GM18909 (cell line): ENCODE measurements around the gene SCAF11.
"Not testable (repeated sequence)": the region's sequence is repeated elsewhere in the genome, so short reads cannot be mapped to it uniquely, and the experiment has no call there.

Experiments used
- ATAC-seq: cut with Tn5 transposase; IDR thresholded peaks from one replicate; pipeline ENCODE4 v1.9.1; 2021; ENCODE audit warnings: mild to moderate bottlenecking; ENCODE audit not compliant: unreplicated experiment, poor library complexity

Gene SCAF11, protein sequence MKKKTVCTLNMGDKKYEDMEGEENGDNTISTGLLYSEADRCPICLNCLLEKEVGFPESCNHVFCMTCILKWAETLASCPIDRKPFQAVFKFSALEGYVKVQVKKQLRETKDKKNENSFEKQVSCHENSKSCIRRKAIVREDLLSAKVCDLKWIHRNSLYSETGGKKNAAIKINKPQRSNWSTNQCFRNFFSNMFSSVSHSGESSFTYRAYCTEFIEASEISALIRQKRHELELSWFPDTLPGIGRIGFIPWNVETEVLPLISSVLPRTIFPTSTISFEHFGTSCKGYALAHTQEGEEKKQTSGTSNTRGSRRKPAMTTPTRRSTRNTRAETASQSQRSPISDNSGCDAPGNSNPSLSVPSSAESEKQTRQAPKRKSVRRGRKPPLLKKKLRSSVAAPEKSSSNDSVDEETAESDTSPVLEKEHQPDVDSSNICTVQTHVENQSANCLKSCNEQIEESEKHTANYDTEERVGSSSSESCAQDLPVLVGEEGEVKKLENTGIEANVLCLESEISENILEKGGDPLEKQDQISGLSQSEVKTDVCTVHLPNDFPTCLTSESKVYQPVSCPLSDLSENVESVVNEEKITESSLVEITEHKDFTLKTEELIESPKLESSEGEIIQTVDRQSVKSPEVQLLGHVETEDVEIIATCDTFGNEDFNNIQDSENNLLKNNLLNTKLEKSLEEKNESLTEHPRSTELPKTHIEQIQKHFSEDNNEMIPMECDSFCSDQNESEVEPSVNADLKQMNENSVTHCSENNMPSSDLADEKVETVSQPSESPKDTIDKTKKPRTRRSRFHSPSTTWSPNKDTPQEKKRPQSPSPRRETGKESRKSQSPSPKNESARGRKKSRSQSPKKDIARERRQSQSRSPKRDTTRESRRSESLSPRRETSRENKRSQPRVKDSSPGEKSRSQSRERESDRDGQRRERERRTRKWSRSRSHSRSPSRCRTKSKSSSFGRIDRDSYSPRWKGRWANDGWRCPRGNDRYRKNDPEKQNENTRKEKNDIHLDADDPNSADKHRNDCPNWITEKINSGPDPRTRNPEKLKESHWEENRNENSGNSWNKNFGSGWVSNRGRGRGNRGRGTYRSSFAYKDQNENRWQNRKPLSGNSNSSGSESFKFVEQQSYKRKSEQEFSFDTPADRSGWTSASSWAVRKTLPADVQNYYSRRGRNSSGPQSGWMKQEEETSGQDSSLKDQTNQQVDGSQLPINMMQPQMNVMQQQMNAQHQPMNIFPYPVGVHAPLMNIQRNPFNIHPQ (N-terminal part only)

DNA sequence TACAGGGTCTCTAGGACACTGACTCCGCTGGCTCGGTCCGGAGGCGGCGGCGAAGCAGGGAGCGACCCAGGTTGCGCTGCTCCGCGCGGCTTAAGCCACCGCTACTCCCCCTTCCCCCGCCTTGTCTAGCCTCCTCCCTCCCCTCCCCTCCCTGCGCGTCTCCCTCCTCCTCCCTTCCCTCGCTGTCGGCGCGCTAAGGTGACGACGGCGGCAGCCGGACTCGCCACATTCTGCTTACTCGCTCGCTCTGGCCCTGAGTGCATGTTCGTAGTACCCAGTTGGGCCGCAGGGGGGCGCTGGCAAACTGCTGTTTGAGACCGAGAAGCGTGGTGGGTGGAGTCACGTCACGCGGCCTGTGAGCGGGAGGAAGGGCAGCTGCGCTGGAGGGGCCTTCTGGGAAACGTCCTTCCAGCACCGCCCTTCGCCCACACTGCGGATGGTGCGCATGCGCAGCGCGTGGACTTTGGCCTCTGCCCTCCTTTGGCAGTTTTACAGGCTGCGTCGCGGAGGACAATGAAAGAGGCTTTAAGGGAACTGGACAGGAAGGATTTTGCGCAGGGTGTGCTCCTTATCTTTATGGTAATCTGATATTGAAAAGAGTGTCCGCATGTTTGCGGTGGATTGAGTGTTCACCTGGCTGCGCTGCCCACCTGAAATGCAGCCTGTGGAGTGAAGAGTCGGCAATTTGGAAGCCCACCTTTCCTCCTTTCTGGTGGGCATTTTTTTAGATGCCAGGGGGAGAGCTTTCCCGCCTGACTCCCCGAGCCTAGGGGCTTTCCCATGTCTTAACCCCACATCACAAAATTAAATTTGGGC, at the start of gene SCAF11:
Gene SCAF11 (minus strand): TSS at position 107 of the 816 bp plus-strand sequence. CDS start 26,407 bp downstream, outside the sequence.
- peak; percentile 72 for ATAC-seq

DNA sequence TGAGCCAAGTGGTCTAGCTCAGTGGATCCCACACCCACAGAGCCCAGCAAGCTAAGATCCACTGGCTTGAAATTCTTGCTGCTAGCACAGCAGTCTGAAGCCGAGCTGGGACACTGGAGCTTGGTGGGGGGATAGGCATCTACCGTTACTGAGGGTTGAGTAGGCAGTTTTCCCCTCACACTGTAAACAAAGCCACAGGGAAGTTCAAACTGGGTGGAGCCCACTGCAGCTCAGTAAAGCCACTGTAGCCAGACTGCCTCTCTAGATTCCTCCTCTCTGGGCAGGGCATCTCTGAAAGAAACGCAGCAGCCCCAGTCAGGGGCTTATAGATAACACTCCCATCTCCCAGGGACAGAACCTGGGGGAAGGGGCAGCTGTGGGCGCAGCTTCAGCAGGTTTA, 46.7 kb upstream of the SCAF11 start:
- not testable (repeated sequence) for ATAC-seq

DNA sequence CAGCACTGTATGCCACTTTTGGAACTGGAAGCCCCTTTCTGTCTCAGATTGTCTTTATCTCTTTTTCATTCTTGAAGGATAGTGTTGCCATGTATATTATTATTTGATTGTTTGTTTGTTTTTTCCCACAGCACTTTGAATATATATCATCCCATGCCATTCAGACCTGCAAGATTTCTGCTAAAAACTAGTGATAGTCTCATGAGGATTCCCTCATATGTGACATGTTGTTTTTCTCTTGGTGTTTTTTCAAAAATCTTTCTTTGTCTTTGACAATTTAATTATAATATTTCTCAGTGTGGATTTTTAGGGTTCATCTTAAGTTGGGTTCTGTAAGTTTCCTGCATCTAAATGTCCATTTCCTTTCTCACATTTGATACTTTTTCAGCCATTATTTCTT, 36.8 kb upstream of the SCAF11 start:
- no peak for ATAC-seq

GRCh38 chr12:46024099-46024498, 33.7 kb upstream of the SCAF11 start:
- ATAC-seq, result no peak

GRCh38 chr12:46020768-46021167, 30.4 kb upstream of the SCAF11 start:
- no peak for ATAC-seq

DNA sequence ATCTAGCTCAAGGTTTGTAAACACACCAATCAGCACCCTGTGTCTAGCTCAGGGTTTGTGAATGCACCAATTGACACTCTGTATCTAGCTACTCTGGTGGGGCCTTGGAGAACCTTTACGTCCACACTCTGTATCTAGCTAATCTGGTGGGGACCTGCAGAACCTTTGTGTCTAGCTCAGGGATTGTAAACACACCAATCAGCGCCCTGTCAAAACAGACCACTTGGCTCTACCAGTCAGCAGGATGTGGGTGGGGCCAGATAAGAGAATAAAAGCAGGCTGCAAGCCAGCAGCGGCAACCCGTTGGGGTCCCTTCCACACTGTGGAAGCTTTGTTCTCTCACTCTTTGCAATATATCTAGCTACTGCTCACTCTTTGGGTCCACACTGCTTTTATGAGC, 28.3 kb upstream of the SCAF11 start:
- not testable (repeated sequence) for ATAC-seq

- ATAC-seq, result not testable (repeated sequence)
These were observed 27.5 kb upstream of the SCAF11 start for GRCh38 chr12:46017866-46018375.

DNA sequence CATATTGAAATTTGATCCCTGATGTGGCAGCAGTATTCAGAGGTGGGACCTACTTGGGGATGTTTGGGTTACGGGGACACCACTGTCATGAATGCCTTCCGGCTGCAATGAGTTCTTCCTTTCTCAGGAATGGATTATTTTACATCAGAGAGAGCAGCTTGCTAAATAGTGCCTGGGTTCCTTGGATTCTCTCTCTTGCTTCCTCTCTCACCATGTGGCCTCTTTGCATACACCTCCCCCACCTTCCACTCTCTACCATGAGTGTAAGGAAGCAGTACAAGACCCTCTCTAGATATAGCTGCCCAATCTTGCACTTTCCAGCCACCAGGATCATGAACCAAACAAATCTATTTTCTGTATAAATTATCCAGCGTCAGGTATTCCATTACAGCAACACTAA, 15.4 kb upstream of the SCAF11 start:
- no peak for ATAC-seq

- ATAC-seq, result no peak
These were observed 14.9 kb upstream of the SCAF11 start for GRCh38 chr12:46005151-46005797.

DNA sequence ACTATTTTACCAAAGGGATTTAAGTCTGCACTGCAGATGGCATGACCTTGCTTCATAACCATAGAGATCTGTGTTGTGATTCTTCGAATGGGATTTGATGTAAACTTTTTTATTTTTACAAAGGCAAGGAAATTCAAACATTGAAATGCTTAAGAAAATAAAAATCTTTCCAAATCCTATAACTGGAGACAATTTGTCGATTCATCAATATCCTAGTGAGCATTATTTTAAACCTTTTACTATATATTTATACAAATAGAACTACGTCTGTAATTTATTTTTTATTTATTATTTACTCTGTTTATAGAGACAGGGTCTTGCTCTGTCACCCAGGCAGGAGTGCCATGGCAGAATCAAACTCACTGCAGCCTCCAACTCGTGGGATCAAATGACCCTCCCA, 14.3 kb upstream of the SCAF11 start:
- ATAC-seq, result no peak

GRCh38 chr12:46000076-46000475, 9.7 kb upstream of the SCAF11 start:
- ATAC-seq, result not testable (repeated sequence)

DNA sequence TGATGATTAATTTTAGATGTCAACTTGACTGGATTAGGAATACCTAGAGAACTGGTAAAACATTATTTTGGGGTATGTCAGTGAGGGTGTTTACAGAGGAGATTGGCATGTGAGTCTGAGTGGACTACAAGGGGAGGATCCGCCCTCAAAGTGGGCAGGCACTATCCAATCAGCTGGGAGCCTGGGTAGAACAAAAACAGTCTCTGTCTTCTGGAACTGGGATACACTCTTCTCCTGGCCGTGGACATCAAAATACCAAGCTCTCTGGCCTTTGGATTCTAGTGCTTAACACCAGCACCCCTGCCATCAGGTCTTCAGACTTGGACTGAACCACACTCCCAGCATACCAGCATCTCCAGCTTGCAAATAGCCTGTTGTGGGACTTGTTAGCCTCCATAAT, 4.4 kb upstream of the SCAF11 start:
- ATAC-seq, result no peak

DNA sequence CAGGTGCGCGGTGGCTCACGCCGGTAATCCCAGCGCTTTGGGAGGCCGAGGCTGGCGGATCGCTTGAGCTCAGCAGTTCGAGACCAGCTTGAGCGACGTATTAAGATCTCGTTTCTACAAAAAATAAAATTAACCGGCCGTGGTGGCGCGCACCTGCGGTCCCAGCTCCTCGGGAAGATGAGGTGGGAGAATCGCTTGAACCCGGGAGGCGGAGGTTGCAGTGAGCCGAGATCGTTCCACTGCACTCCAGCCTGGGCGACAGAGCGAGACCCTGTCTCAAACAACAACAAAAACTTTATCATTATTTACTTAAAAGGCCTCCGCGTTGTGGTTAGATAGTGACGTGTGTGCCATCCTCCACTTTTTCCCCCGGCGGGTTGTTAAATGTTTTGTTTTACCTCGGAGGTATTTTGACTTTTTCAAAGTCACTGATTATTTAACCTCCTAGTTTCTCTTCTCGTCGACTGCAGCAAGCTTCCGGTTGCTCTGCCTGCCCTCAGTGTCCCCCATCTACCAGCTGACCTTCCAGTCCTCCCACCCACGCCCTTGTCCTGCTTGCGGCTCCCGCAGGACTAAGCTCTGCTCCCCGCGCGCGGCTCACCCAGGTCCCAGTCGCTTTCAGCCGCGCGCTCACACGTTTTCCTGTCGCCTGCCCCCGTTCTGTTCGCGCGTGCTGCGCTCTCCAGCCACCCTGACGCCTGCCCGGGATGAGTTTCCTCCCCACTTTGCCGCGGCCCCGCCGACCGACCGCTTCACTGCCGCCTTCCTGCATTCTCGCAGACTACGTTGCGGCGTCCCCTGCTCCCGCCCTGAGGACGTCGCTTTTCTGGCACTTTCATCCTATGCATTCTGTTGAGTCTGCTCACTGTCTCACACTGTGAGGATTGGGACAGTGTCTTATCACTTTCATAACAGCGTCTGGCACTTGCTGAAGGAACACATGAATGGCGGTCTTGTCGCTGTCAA, 1.2 kb upstream of the SCAF11 start:
- ATAC-seq, result peak; percentile 28

GRCh38 chr12:45989721-45990467, 480 bp downstream of the SCAF11 start:
- peak; percentile 35 for ATAC-seq

GRCh38 chr12:45989287-45989686, 1.1 kb downstream of the SCAF11 start:
- no peak for ATAC-seq

- no peak for ATAC-seq
These were observed 2.1 kb downstream of the SCAF11 start for GRCh38 chr12:45988264-45988663.

GRCh38 chr12:45987340-45987727, 3.0 kb downstream of the SCAF11 start:
- ATAC-seq, result no peak
